ENCODE data around the gene HNRNPA2B1.
A peak's percentile ranks its signal among the peaks of the same experiment; 100 is the strongest.

DNA sequence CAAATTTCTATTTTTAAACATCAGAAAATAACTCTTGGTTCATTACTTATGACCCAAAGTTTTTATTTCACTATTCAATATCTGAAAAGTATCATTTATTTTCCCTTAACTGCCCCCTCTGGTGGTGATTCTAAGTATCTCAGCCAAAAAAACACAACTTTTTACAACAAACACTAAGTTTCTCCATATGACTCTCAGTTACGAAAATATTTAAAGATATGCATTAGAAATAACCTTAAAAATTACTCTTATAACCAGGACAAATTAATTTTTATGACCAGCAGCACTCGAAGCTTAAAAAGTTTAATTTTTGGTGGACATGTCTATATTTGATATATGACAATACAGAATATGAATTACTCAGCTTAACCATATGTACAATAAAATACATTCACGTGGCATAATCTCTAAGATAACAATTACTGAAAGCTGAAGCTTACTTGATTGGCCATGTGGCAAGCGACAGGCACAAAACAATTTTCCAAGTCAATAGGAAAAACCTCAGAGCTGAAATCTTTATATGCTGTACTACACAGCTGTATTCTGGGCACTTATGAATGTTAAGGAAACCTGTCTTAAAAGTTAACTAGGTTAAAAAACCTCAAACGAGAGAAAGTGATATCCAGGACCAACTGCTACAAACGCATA, 2.3 kb downstream of the HNRNPA2B1 start:
- TF ChIP-seq, protein P1, sequence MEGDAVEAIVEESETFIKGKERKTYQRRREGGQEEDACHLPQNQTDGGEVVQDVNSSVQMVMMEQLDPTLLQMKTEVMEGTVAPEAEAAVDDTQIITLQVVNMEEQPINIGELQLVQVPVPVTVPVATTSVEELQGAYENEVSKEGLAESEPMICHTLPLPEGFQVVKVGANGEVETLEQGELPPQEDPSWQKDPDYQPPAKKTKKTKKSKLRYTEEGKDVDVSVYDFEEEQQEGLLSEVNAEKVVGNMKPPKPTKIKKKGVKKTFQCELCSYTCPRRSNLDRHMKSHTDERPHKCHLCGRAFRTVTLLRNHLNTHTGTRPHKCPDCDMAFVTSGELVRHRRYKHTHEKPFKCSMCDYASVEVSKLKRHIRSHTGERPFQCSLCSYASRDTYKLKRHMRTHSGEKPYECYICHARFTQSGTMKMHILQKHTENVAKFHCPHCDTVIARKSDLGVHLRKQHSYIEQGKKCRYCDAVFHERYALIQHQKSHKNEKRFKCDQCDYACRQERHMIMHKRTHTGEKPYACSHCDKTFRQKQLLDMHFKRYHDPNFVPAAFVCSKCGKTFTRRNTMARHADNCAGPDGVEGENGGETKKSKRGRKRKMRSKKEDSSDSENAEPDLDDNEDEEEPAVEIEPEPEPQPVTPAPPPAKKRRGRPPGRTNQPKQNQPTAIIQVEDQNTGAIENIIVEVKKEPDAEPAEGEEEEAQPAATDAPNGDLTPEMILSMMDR (conservative IDR thresholded peaks at IDR 0.05; ENCODE audit: low read depth, low read length) = peak; percentile 54
- TF ChIP-seq RAD21 (IDR thresholded peaks at IDR 0.05; ENCODE audit: low read length) = no peak
- no peak for TF ChIP-seq POLR2A (IDR thresholded peaks at IDR 0.05; ENCODE audit: low read depth, low read length)
- no peak for TF ChIP-seq CHD1 (IDR thresholded peaks at IDR 0.05; ENCODE audit: low read depth, low read length)
- no peak for TF ChIP-seq MAZ (IDR thresholded peaks at IDR 0.05; ENCODE audit: borderline replicate concordance, low read depth, low read length)
- peak; percentile 76 for TF ChIP-seq MXI1 (IDR thresholded peaks at IDR 0.05; ENCODE audit: borderline replicate concordance, low read depth, low read length)
- no peak for TF ChIP-seq RCOR1 (IDR thresholded peaks at IDR 0.05; ENCODE audit: insufficient replicate concordance, low read length)
- peak; percentile 45; the same call in 1 of the 2 replicates for TF ChIP-seq SMC3 (IDR thresholded peaks at IDR 0.05; ENCODE audit: low read depth, low read length)
- TF ChIP-seq, protein P2, sequence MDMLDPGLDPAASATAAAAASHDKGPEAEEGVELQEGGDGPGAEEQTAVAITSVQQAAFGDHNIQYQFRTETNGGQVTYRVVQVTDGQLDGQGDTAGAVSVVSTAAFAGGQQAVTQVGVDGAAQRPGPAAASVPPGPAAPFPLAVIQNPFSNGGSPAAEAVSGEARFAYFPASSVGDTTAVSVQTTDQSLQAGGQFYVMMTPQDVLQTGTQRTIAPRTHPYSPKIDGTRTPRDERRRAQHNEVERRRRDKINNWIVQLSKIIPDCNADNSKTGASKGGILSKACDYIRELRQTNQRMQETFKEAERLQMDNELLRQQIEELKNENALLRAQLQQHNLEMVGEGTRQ (IDR thresholded peaks at IDR 0.05; ENCODE audit: low read depth, low read length) = no peak
- no peak for TF ChIP-seq CEBPB (IDR thresholded peaks at IDR 0.05; ENCODE audit: low read depth, low read length)
- no peak for TF ChIP-seq BHLHE40 (IDR thresholded peaks at IDR 0.05; ENCODE audit: low read depth, low read length)
- TF ChIP-seq RFX5 (IDR thresholded peaks at IDR 0.05; ENCODE audit: low read depth, low read length) = no peak

Measured in IMR-90 (cell line).